Right atrium auricular region (tissue), 2 donors: ENCODE measurements around the gene PI16. TPM values are rescaled to one million over a fixed set of nuclear protein-coding genes. Genes with fewer than 3 reads are reported as not detected.

Experiments
- DNase-seq: peaks from one replicate; pipeline ENCODE4 v3.0.0-alpha.2; 2019; ENCODE audit warnings: low spot score
- H3K27ac ChIP-seq, 2 donors: fragments of 200-600 bp; sonication (generic); 1 replicate in 1 of 2; 2 replicates in 1 of 2; pipeline ENCODE4 v1.5.1; 2016 to 2019
- H3K27me3 ChIP-seq, 2 donors: fragments of 200-600 bp; sonication (generic); one replicate each; pipeline versions ENCODE4 v1.5.1 to v1.6.0; 2017 to 2019
- H3K36me3 ChIP-seq: fragments of 200-600 bp; sonication (generic); one replicate; pipeline ENCODE4 v1.5.1; 2016
- H3K4me1 ChIP-seq, 2 donors: fragments of 200-600 bp; sonication (generic); one replicate each; pipeline versions ENCODE4 v1.5.1 to v1.6.0; 2017 to 2019
- H3K4me3 ChIP-seq, 2 donors: fragments of 200-600 bp; sonication (generic); 1 replicate in 1 of 2; 2 replicates in 1 of 2; pipeline ENCODE4 v1.5.1; 2017 to 2019; ENCODE audit warnings: mild to moderate bottlenecking in 1 of 2, moderate library complexity in 1 of 2
- H3K9me3 ChIP-seq, 2 donors: fragments of 200-600 bp; sonication (generic); one replicate each; pipeline ENCODE4 v1.5.1; 2019
- CTCF ChIP-seq, 2 donors: fragments of 200-600 bp; sonication (generic); IDR thresholded peaks; one replicate each; pipeline ENCODE4 v1.5.1; 2019; ENCODE audit warnings: antibody characterized with exemption in 2 of 2
- total RNA-seq, 2 donors: library from RNA; depleted of rRNA; stranded (reverse); fragments of >200 nt; gene quantifications; one replicate each; pipeline ENCODE4 v1.1.0, GENCODE V29; 2016

Gene PI16
- total RNA-seq, 2 donors from 2014 or later, result 14.2 to 48.5 TPM

GRCh38 chr6:37010402-37010892, 55.9 kb downstream of the PI16 start:
- H3K9me3 ChIP-seq, result no peaks in the 10 kb centered on the region
- no peaks in the 10 kb centered on the region for H3K27me3 ChIP-seq
- H3K36me3 ChIP-seq, result no peaks in the 10 kb centered on the region
- no peak for DNase-seq
- TF ChIP-seq CTCF (IDR thresholded peaks at IDR 0.05), result no peak
- no peak overlapping the region for H3K4me3 ChIP-seq
- no peaks in the 10 kb centered on the region for H3K4me1 ChIP-seq
- no peak overlapping the region for H3K27ac ChIP-seq

- no peak for TF ChIP-seq CTCF (IDR thresholded peaks at IDR 0.05)
- DNase-seq, result no peak
- H3K36me3 ChIP-seq, result no peaks in the 10 kb centered on the region
- H3K9me3 ChIP-seq, result no peaks in the 10 kb centered on the region
- H3K4me1 ChIP-seq, result no peaks in the 10 kb centered on the region
- H3K27me3 ChIP-seq, result no peaks in the 10 kb centered on the region
- H3K27ac ChIP-seq, result no peak overlapping the region
- H3K4me3 ChIP-seq, result no peak overlapping the region
Observed at GRCh38 chr6:37011656-37012378, 57.3 kb downstream of the PI16 start.

- H3K9me3 ChIP-seq, result no peaks in the 10 kb centered on the region
- no peak for DNase-seq
- no peak for TF ChIP-seq CTCF (IDR thresholded peaks at IDR 0.05)
- H3K4me1 ChIP-seq, result peaks cover 0 to 12% of the 10 kb centered on the region in 2 donors
- H3K36me3 ChIP-seq, result no peaks in the 10 kb centered on the region
- no peak overlapping the region for H3K27ac ChIP-seq
- no peak overlapping the region for H3K4me3 ChIP-seq
- no peaks in the 10 kb centered on the region for H3K27me3 ChIP-seq
Observed at GRCh38 chr6:37013516-37014491, 59.3 kb downstream of the PI16 start.

Other genes with a start within 250 kb of the PI16 start
- 10 to 100 TPM; 36.7 to 47.4 TPM for gene CPNE5, start 115.3 kb upstream of the PI16 start, total RNA-seq
- 10 to 100 TPM; 41.1 to 53.7 TPM for gene PPIL1, start 79.9 kb upstream of the PI16 start, total RNA-seq
- gene C6orf89, start 68.8 kb upstream of the PI16 start, total RNA-seq, result 10 to 100 TPM; 55.0 to 59.5 TPM
- 100 to 1,000 TPM; 155 to 259 TPM for gene MTCH1, start 31.5 kb downstream of the PI16 start, total RNA-seq
- 1 to 10 TPM; 4.9 to 8.0 TPM for gene FGD2, start 50.9 kb downstream of the PI16 start, total RNA-seq
- 10 to 100 TPM; 28.0 to 46.2 TPM for gene PIM1, start 215.4 kb downstream of the PI16 start, total RNA-seq